Activated CD4-positive, alpha-beta T cell treated with anti-CD3 and anti-CD28 coated beads for 36 hours (primary cell): ENCODE measurements around the gene CCDC116. TPM values are rescaled to one million over a fixed set of nuclear protein-coding genes. Genes with fewer than 3 reads are reported as not detected.
"Not testable (repeated sequence)": the region's sequence is repeated elsewhere in the genome, so short reads cannot be mapped to it uniquely, and the experiment has no call there.

Experiments
- ATAC-seq: fragments of 200-7000 bp; cut with Tn5 transposase; one replicate; pipeline ENCODE4 v1.10.0; 2021; ENCODE audit warnings: mild to moderate bottlenecking, moderate library complexity
- CTCF ChIA-PET: fragments of 350-600 bp; sonication (Branson Sonifier 250); formaldehyde crosslinking; loops from one replicate; lab custom pipeline; 2021; ENCODE audit warnings: antibody characterized with exemption; lab: Charles Lee
- POLR2A ChIA-PET: fragments of 350-600 bp; sonication (Branson Sonifier 250); formaldehyde crosslinking; loops from one replicate; lab custom pipeline; 2021; ENCODE audit warnings: antibody characterized with exemption, inconsistent platforms; lab: Charles Lee
- DNase-seq: peaks from one replicate; pipeline ENCODE4 v3.0.0-alpha.2; 2020
- H3K27ac Mint-ChIP-seq: one replicate; pipeline ENCODE4 v1.8.0; 2021; ENCODE audit warnings: mixed read lengths
- H3K27me3 Mint-ChIP-seq: one replicate; pipeline ENCODE4 v1.8.0; 2021; ENCODE audit warnings: mixed read lengths
- H3K36me3 Mint-ChIP-seq: one replicate; pipeline ENCODE4 v1.8.0; 2021; ENCODE audit warnings: low read depth, mixed read lengths
- H3K4me1 Mint-ChIP-seq: one replicate; pipeline ENCODE4 v1.8.0; 2021; ENCODE audit warnings: mixed read lengths
- H3K4me3 Mint-ChIP-seq: one replicate; pipeline ENCODE4 v1.8.0; 2021; ENCODE audit warnings: mild to moderate bottlenecking, moderate library complexity, mixed read lengths
- H3K9me3 Mint-ChIP-seq: one replicate; pipeline ENCODE4 v1.8.0; 2021; ENCODE audit warnings: low read depth, mixed read lengths
- intact Hi-C, 2 experiments: fragments of 100-400 bp; cut with DNase I in 1 of 2; cut with micrococcal nuclease in 1 of 2; formaldehyde crosslinking; loops; one replicate each; pipeline versions ENCODE4 v1.14.2 to v1.15.1; 2022 to 2024; cut with DNase I, micrococcal nuclease
- total RNA-seq, 2 experiments: library from RNA; stranded (reverse); gene quantifications; one replicate each; pipeline ENCODE4 v1.2.3, GENCODE V29; 2021

Gene CCDC116
- total RNA-seq, 2 experiments from 2014 or later = 0.23 to 0.33 TPM

GRCh38 chr22:21642584-21643448 lies 10.3 kb downstream of the CCDC116 start:
- Mint-ChIP-seq H3K9me3 (no peaks in the 10 kb centered on the region), H3K27ac (peak overlapping the region; percentile 80), H3K36me3 (peaks cover 29% of the 10 kb centered on the region), H3K4me3 (peak overlapping the region; percentile 85), H3K4me1 (peaks cover 30% of the 10 kb centered on the region), H3K27me3 (peaks cover 2% of the 10 kb centered on the region)
- DNase-seq (peak; percentile 84), ATAC-seq (peak; percentile 24)
- ChIA-PET CTCF (interaction anchor here (0.6 to 9.6 kb wide), 15 partner anchors 9 to 87 kb away, joined by 3 to 209 read pairs (median 4); partner anchors contain the start of genes CCDC116, PPIL2 and YDJC), POLR2A (interaction anchor here (1.0 to 4.3 kb wide), 6 partner anchors 9 to 74 kb away, joined by 3 to 36 read pairs (median 4); partner anchors contain the start of genes CCDC116 and YDJC)
- intact Hi-C loops = loop anchor here (1.0 to 5.0 kb wide), 7 partner anchors 9 to 726 kb away; partner anchors contain the start of genes CRKL (in 1 of the 2), UBE2L3 (in 1 of the 2) and YDJC (in 1 of the 2)

DNA sequence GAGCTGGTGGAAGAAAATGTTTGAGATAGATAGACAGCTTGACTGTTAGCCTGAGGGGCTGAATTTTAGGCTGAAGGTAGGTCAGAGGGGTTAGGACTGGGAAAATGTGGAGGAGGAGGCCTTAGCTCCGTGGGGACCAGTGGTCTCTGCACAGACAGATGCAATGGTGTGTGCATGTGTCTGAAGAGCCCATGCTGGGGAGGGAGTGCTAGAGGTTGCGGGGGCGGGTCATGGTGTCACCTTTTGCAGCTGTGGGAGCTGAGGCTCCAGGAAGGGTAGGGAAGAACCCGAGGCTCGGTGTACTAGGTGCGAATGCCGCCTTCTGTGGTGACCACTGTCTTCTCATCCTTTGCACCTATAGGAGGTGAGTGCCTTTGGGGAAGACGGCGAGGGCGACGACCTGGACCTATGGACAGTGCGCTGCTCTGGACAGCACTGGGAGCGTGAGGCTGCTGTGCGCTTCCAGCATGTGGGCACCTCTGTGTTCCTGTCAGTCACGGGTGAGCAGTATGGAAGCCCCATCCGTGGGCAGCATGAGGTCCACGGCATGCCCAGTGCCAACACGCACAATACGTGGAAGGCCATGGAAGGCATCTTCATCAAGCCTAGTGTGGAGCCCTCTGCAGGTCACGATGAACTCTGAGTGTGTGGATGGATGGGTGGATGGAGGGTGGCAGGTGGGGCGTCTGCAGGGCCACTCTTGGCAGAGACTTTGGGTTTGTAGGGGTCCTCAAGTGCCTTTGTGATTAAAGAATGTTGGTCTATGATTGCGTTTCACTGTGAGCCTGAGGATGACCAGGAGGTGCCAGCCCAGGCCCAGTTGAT lies 11.2 kb downstream of the CCDC116 start:
- ATAC-seq (no peak), DNase-seq (peak; percentile 46)
- Mint-ChIP-seq H3K27me3 (peaks cover 2% of the 10 kb centered on the region), H3K36me3 (peaks cover 32% of the 10 kb centered on the region), H3K9me3 (no peaks in the 10 kb centered on the region), H3K4me1 (peaks cover 30% of the 10 kb centered on the region), H3K4me3 (peak overlapping the region; percentile 85), H3K27ac (peak overlapping the region; percentile 14)
- CTCF ChIA-PET = interaction anchor here (0.6 to 9.6 kb wide), 11 partner anchors 8 to 88 kb away, joined by 3 to 209 read pairs (median 5); partner anchors contain the start of genes CCDC116, PPIL2 and YDJC
- intact Hi-C loops = loop anchor here in 1 of 2 experiments (2.0 to 5.0 kb wide), 2 partner anchors 56 to 727 kb away; partner anchors contain the start of gene CRKL
- POLR2A ChIA-PET = interaction anchor here (1.0 to 4.3 kb wide), 5 partner anchors 8 to 75 kb away, joined by 3 to 36 read pairs (median 5); partner anchors contain the start of genes CCDC116 and YDJC

- CTCF ChIA-PET = interaction anchor here (0.6 to 9.6 kb wide), 6 partner anchors 9 to 340 kb away, joined by 3 to 209 read pairs (median 4); partner anchors contain the start of genes CCDC116 and YDJC
- H3K27me3 Mint-ChIP-seq, DNase-seq, intact Hi-C loops, ATAC-seq, H3K4me3 Mint-ChIP-seq, H3K27ac Mint-ChIP-seq, H3K9me3 Mint-ChIP-seq: not testable (repeated sequence)
- POLR2A ChIA-PET = interaction anchor here (0.7 to 4.3 kb wide), 3 partner anchors 8 to 76 kb away, joined by 3 to 36 read pairs (median 4); no protein-coding TSS in a partner anchor
- H3K4me1 Mint-ChIP-seq = peaks cover 31% of the 10 kb centered on the region
- peaks cover 42% of the 10 kb centered on the region for H3K36me3 Mint-ChIP-seq
Measured at GRCh38 chr22:21645513-21645912, 13.0 kb downstream of the CCDC116 start.

GRCh38 chr22:21646608-21647590 lies 14.3 kb downstream of the CCDC116 start:
- Mint-ChIP-seq H3K4me3 (no peak overlapping the region), H3K36me3 (peaks cover 42% of the 10 kb centered on the region), H3K9me3 (no peaks in the 10 kb centered on the region), H3K27ac (no peak overlapping the region), H3K27me3 (no peaks in the 10 kb centered on the region), H3K4me1 (peaks cover 32% of the 10 kb centered on the region)
- POLR2A ChIA-PET = interaction anchor here (0.9 to 1.4 kb wide), 4 partner anchors 11 to 637 kb away, joined by 3 to 5 read pairs (median 4); no protein-coding TSS in a partner anchor
- intact Hi-C loops = no loop called here
- peak; percentile 88 for DNase-seq
- CTCF ChIA-PET = interaction anchor here (0.6 to 9.6 kb wide), 19 partner anchors 10 to 305 kb away, joined by 3 to 209 read pairs (median 4); partner anchors contain the start of genes CCDC116, PPIL2, PPM1F and YDJC
- ATAC-seq = peak; percentile 22

DNA sequence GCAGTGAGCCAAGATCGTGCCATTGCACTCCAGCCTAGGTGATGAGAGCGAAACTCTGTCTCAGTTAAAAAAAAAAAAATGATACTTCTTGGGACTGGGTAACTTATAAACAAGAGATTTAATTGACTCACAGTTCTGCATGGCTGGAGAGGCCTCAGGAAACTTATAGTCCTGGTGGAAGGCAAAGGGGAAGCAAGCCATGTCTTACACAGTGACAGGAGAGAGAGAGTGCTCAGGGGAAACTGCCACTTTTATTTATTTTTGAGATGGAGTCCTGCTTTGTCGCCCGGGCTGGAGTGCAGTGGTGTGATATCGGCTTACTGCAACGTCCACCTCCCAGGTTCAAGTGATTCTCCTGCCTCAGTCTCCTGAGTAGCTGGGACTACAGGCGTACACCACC lies 17.7 kb downstream of the CCDC116 start:
- Mint-ChIP-seq H3K27ac (no peak overlapping the region), H3K36me3 (peaks cover 40% of the 10 kb centered on the region), H3K9me3 (no peaks in the 10 kb centered on the region), H3K4me3 (no peak overlapping the region), H3K4me1 (peaks cover 19% of the 10 kb centered on the region), H3K27me3 (no peaks in the 10 kb centered on the region)
- ATAC-seq = no peak
- DNase-seq = no peak
- intact Hi-C loops = no loop called here
- ChIA-PET CTCF (no interaction called here), POLR2A (no interaction called here)

DNA sequence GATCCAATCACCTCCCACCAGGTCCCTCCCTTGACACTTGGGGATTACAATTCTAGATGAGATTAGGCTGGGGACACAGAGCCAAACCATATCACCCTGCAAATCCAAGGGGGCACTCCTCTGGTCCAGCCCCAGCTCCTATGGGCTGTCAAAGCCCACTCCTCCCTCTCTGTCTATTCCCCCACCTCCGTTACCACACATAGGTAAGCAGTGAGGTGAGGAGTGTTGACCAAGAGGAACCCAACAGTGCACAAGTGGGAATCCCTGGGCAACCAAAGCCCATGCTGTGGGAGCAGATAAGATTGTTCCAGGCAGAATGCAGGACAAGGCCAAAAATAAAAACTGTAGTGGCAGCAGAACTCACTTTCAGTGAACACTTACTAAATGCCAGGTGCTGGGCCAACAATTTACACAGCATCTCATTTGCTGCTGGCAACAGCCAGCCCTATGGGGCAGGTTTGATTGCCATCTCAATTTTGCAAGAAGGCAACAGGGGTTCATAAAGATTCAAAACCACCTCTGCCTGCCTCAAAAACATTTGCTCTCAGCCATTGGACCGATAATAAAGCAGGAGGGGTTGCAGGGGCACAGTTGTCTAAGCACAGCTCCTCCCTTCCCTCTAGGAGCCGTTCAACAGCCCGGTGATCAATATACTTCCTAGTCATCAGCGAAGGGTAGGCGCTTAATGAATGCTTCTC lies 18.4 kb downstream of the CCDC116 start:
- intact Hi-C loops = no loop called here
- peak; percentile 21 for ATAC-seq
- POLR2A ChIA-PET = interaction anchor here (0.5 to 1.3 kb wide), 3 partner anchors 8 to 1134 kb away, joined by 3 to 5 read pairs (median 3); no protein-coding TSS in a partner anchor

GRCh38 chr22:21651521-21652009 lies 19.0 kb downstream of the CCDC116 start:
- no peaks in the 10 kb centered on the region for H3K9me3 Mint-ChIP-seq
- CTCF ChIA-PET = interaction anchor here (0.6 to 1.7 kb wide), 5 partner anchors 9 to 27 kb away, joined by 3 to 11 read pairs (median 3); partner anchors contain the start of gene SDF2L1
- peak overlapping the region; percentile 86 for H3K27ac Mint-ChIP-seq
- peaks cover 20% of the 10 kb centered on the region for H3K4me1 Mint-ChIP-seq
- POLR2A ChIA-PET = interaction anchor here (0.5 to 1.3 kb wide), 4 partner anchors 9 to 1135 kb away, joined by 3 to 5 read pairs (median 3); no protein-coding TSS in a partner anchor
- peaks cover 32% of the 10 kb centered on the region for H3K36me3 Mint-ChIP-seq
- DNase-seq = no peak
- H3K4me3 Mint-ChIP-seq = peak overlapping the region; percentile 85
- no peaks in the 10 kb centered on the region for H3K27me3 Mint-ChIP-seq
- no peak for ATAC-seq
- intact Hi-C loops = loop anchor here (1.0 to 2.0 kb wide), 5 partner anchors 9 to 734 kb away; partner anchors contain the start of genes CRKL (in 1 of the 2), PPIL2 (in 1 of the 2), SDF2L1 (in 1 of the 2) and YDJC (in 1 of the 2)

More for the DNA sequence above, 18.4 kb downstream of the CCDC116 start:
- H3K27ac Mint-ChIP-seq = peak overlapping the region; percentile 86
- H3K36me3 Mint-ChIP-seq = peaks cover 38% of the 10 kb centered on the region
- H3K4me1 Mint-ChIP-seq = peaks cover 19% of the 10 kb centered on the region
- CTCF ChIA-PET = interaction anchor here (0.7 to 1.7 kb wide), 4 partner anchors 9 to 26 kb away, joined by 3 to 11 read pairs (median 4); partner anchors contain the start of gene SDF2L1
- no peak for DNase-seq
- no peaks in the 10 kb centered on the region for H3K9me3 Mint-ChIP-seq
- H3K27me3 Mint-ChIP-seq = no peaks in the 10 kb centered on the region
- H3K4me3 Mint-ChIP-seq = peak overlapping the region; percentile 85

- Mint-ChIP-seq H3K27ac (peak overlapping the region; percentile 86), H3K4me3 (peak overlapping the region; percentile 85), H3K4me1 (peaks cover 23% of the 10 kb centered on the region), H3K36me3 (peaks cover 27% of the 10 kb centered on the region), H3K9me3 (no peaks in the 10 kb centered on the region), H3K27me3 (no peaks in the 10 kb centered on the region)
- ChIA-PET POLR2A (interaction anchor here (1.0 to 1.3 kb wide), 2 partner anchors 9 to 14 kb away, joined by 3 to 5 read pairs; no protein-coding TSS in a partner anchor), CTCF (interaction anchor here (0.6 to 1.7 kb wide), 7 partner anchors 10 to 1384 kb away, joined by 3 to 11 read pairs (median 3); partner anchors contain the start of gene SDF2L1)
- intact Hi-C loops = loop anchor here (1.0 to 2.0 kb wide), 5 partner anchors 10 to 735 kb away; partner anchors contain the start of genes CRKL (in 1 of the 2), PPIL2 (in 1 of the 2), SDF2L1 (in 1 of the 2) and YDJC (in 1 of the 2)
- DNase-seq (peak; percentile 95), ATAC-seq (peak; percentile 97)
Measured at GRCh38 chr22:21652010-21652546, 19.5 kb downstream of the CCDC116 start.
